GM12878 (cell line): ENCODE data around the gene NECTIN1. TPM values are rescaled to one million over a fixed set of nuclear protein-coding genes. Genes with fewer than 3 reads are reported as not detected.

Experiments used
- RAD51 ChIP-seq: fragments of 450-650 bp; IDR thresholded peaks from 2 replicates; pipeline ENCODE4 v1.6.1; 2016; ENCODE audit warnings: moderate library complexity, mild to moderate bottlenecking, inconsistent platforms
- REST ChIP-seq: IDR thresholded peaks from 2 replicates; pipeline ENCODE4 v1.6.1; 2012; ENCODE audit warnings: mild to moderate bottlenecking, low read depth, low read length
- ZNF24 ChIP-seq: fragments of 450-650 bp; IDR thresholded peaks from 2 replicates; pipeline ENCODE4 v1.6.1; 2017; ENCODE audit warnings: antibody characterized with exemption, mild to moderate bottlenecking
- polyA plus RNA-seq, 11 experiments: library from polyadenylated mRNA; depleted of rRNA in 4 of 11; unstranded in 6 of 11; stranded (reverse) in 5 of 11; fragments of >200 nt; fragmentation: Nextera tagmentation in 4 of 11; fragmentation: Illumina TruSeq in 1 of 11; extraction: Ambion mirVana in 4 of 11; extraction: Trizol in 1 of 11; gene quantifications; 1 replicate in 1 of 11; 2 replicates in 10 of 11; pipeline versions ENCODE4 v1.2.1 to v1.2.3, GENCODE V29; 2011 to 2016; ENCODE audit warnings: inconsistent platforms in 2 of 11, missing spikeins in 2 of 11, low read depth in 1 of 11
- total RNA-seq, 4 experiments: library from RNA; depleted of rRNA in 3 of 4; stranded (reverse); fragments of >200 nt in 3 of 4; fragmentation: Illumina TruSeq in 1 of 4; extraction: Trizol in 1 of 4; gene quantifications; 2 replicates each; pipeline versions ENCODE4 v1.2.1 to v1.2.3, GENCODE V29; 2013 to 2021
- TF ChIP-seq, protein P1 (sequence below): fragments of 450-650 bp; formaldehyde crosslinking; IDR thresholded peaks from 2 replicates; pipeline ENCODE4 v1.4.0; 2022; ENCODE audit warnings: mild to moderate bottlenecking, moderate library complexity
- TF ChIP-seq, protein P2 (sequence below): fragments of 450-650 bp; IDR thresholded peaks from 2 replicates; pipeline ENCODE4 v1.6.1; 2014; ENCODE audit warnings: mild to moderate bottlenecking

Gene NECTIN1
- total and polyA plus RNA-seq, 10 of the 15 experiments (the other 5 are each of a cell fraction or from before 2014, with no cell fraction given) = 0.97 to 9.2 (median 2.3) TPM

- TF ChIP-seq REST (no peak), ZNF24 (no peak), RAD51 (no peak)
- TF ChIP-seq, protein P1, sequence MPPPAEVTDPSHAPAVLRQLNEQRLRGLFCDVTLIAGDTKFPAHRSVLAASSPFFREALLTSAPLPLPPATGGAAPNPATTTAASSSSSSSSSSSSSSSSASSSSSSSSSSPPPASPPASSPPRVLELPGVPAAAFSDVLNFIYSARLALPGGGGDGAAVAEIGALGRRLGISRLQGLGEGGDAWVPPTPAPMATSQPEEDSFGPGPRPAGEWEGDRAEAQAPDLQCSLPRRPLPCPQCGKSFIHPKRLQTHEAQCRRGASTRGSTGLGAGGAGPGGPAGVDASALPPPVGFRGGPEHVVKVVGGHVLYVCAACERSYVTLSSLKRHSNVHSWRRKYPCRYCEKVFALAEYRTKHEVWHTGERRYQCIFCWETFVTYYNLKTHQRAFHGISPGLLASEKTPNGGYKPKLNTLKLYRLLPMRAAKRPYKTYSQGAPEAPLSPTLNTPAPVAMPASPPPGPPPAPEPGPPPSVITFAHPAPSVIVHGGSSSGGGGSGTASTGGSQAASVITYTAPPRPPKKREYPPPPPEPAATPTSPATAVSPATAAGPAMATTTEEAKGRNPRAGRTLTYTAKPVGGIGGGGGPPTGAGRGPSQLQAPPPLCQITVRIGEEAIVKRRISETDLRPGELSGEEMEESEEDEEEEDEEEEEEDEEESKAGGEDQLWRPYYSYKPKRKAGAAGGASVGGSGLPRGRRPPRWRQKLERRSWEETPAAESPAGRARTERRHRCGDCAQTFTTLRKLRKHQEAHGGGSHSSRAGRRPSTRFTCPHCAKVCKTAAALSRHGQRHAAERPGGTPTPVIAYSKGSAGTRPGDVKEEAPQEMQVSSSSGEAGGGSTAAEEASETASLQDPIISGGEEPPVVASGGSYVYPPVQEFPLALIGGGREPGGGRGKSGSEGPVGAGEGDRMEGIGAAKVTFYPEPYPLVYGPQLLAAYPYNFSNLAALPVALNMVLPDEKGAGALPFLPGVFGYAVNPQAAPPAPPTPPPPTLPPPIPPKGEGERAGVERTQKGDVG (CRISPR knock-in tag) = no peak
- TF ChIP-seq, protein P2, sequence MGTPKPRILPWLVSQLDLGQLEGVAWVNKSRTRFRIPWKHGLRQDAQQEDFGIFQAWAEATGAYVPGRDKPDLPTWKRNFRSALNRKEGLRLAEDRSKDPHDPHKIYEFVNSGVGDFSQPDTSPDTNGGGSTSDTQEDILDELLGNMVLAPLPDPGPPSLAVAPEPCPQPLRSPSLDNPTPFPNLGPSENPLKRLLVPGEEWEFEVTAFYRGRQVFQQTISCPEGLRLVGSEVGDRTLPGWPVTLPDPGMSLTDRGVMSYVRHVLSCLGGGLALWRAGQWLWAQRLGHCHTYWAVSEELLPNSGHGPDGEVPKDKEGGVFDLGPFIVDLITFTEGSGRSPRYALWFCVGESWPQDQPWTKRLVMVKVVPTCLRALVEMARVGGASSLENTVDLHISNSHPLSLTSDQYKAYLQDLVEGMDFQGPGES = no peak
These were observed 31.6 kb downstream of the NECTIN1 start (continued) for GRCh38 chr11:119697445-119697844.
